ENCODE data around the gene GPX5.
"Not testable (repeated sequence)": the region's sequence is repeated elsewhere in the genome, so short reads cannot be mapped to it uniquely, and the experiment has no call there.

The GPX5 gene, protein sequence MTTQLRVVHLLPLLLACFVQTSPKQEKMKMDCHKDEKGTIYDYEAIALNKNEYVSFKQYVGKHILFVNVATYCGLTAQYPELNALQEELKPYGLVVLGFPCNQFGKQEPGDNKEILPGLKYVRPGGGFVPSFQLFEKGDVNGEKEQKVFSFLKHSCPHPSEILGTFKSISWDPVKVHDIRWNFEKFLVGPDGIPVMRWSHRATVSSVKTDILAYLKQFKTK

GRCh38 chr6:28525496-28526039 lies at the start of gene GPX5:
TSS of gene GPX5 (plus strand) at chr6:28525881. CDS start at chr6:28526014, 133 bp downstream.
- DNase-seq (ENCODE audit: low read depth): no peak

DNA sequence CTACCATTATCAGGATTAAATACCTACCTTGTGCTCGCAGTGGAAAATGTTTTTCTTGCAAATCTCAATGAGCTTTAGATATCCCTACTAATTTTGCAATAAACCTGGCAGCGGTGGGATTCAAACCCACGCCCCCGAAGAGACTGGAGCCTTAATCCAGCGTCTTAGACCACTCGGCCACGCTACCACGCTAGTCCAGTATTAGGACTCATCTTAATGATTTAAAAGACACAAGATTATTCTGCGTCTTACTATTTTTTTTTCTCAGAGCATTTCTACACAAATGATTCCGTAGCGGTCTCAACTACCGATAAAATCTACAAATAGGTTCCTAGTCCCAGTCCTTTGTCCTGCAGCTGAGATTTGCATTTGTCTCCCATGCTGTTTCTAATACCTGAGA lies 47.2 kb upstream of the GPX5 start:
- DNase-seq (ENCODE audit: low read depth): no peak

DNA sequence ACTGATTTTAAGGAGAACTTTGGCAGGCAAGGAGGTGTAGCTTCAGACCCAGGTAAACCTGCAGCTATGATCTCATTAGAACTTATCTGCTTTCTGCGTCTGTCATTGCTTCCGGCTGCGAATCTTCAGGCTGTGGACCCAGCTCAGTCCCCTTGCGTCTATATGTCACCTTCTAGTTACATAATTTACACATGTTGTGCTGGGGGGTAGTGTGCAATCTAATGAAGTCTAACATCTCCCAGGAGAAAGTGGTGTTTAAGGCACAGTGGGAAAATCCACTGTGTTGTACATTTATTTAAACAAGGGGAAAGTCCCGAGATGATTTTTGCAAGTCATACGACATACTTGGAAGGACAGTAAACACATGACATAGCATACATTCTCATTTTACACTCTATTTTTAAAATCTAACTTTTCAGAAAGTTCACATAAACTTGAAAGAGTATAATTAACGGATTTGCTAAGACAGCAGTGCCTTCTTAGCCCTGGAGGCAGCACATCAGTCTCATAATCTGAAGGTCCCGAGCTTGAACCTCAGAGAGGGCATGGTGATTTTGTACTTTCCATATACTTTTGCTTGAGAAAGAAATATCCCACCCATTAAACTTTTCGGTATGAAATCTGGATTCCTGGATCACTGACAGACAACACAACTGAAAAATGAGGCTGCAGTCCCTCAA lies 45.3 kb upstream of the GPX5 start:
- no peak for DNase-seq (ENCODE audit: low read depth)

GRCh38 chr6:28485482-28485881 lies 40.2 kb upstream of the GPX5 start:
- no peak for DNase-seq (ENCODE audit: low read depth)

GRCh38 chr6:28486533-28486932 lies 39.1 kb upstream of the GPX5 start:
- DNase-seq (ENCODE audit: low read depth): no peak

- DNase-seq (ENCODE audit: low read depth): no peak
Measured at GRCh38 chr6:28486988-28487742, 38.5 kb upstream of the GPX5 start.

DNA sequence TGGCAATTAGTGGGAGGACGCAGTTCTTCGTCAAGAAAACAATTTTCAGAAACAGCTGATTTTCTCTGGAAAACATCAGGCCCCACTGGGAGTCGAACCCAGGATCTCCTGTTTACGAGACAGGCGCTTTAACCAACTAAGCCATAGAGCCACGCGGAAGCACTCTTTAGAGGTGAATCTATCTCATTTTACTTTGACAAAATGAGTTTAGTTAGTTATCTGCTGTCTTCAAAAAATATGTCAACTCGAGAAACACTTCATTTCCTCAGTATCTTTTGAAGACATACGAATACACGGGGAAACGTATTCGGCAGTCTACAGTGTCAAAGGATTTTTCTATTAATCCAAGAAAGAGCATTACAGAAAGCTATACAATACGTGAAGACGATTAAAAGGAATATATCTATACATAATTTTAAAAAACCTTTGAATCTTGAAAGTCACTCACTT lies 36.7 kb upstream of the GPX5 start:
- no peak for DNase-seq (ENCODE audit: low read depth)

- DNase-seq (ENCODE audit: low read depth): no peak
Measured at GRCh38 chr6:28489366-28490204, 36.1 kb upstream of the GPX5 start.

- no peak for DNase-seq (ENCODE audit: low read depth)
Measured at GRCh38 chr6:28490205-28490890, 35.3 kb upstream of the GPX5 start.

- DNase-seq (ENCODE audit: low read depth): no peak
Measured at GRCh38 chr6:28491984-28492317, 33.7 kb upstream of the GPX5 start.

GRCh38 chr6:28496099-28496779 lies 29.4 kb upstream of the GPX5 start:
- no peak for DNase-seq (ENCODE audit: low read depth)

- DNase-seq (ENCODE audit: low read depth): no peak
Measured at GRCh38 chr6:28497306-28497705, 28.4 kb upstream of the GPX5 start.

- DNase-seq (ENCODE audit: low read depth): no peak
Measured at GRCh38 chr6:28497893-28498292, 27.8 kb upstream of the GPX5 start.

DNA sequence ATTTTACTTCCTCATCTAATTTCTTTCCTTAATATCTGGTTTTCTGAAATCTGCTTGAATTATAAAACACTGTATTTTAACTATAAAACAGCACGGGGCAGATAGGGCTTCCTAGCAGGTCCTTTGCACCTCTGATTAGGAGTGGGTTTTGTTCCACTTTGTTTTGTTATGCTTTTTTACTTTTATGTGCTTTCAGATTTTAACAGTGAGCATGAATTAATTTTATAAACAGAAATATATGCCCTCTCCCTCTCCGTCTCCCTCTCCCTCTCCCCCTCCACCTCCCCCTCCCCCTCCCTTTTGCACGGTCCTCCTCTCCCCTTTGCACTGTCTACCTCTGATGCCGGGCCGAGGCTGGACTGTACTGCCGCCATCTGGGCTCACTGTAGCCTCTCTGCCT lies 24.4 kb upstream of the GPX5 start:
- no peak for DNase-seq (ENCODE audit: low read depth)

GRCh38 chr6:28502136-28502535 lies 23.5 kb upstream of the GPX5 start:
- not testable (repeated sequence) for DNase-seq (ENCODE audit: low read depth)

DNA sequence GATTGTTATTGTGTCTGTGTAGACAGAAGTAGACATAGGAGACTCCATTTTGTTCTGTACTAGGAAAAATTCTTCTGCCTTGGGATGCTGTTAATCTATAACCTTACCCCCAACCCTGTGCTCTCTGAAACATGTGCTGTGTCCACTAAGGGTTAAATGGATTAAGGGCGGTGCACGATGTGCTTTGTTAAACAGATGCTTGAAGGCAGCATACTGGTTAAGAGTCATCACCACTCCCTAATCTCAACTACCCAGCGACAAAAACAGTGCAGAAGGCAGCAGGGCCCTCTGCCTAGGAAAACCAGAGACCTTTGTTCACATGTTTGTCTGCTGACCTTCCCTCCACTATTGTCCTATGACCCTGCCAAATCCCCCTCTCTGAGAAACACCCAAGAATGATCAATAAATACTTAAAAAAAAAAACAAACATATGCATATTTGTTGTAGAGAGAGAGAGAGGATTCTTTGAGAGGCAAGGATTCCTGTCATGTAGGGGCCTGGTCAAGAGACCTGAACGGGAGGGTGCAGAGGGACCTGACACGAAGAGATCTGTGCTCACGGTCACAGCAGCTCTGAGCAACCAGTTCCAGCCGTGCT lies 22.9 kb upstream of the GPX5 start:
- not testable (repeated sequence) for DNase-seq (ENCODE audit: low read depth)

DNA sequence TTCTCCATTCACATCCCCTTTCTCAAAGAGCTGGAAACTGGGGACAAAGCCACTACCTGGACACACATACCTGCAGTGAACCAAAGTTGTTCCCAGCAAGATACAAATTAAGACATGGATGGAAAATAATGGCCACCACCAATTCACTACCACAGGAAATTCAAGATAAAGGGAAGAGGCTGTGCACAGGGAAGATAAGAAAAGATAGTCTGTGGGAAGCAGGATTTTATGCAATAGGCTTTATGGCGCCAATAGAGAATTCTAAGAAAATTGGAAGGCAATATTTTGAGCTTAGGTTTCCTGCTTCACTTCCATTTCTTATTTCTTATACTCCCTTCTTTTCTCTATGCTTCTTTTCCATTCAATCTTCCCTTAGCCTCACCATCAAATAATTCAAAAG lies 19.9 kb upstream of the GPX5 start:
- no peak for DNase-seq (ENCODE audit: low read depth)

DNA sequence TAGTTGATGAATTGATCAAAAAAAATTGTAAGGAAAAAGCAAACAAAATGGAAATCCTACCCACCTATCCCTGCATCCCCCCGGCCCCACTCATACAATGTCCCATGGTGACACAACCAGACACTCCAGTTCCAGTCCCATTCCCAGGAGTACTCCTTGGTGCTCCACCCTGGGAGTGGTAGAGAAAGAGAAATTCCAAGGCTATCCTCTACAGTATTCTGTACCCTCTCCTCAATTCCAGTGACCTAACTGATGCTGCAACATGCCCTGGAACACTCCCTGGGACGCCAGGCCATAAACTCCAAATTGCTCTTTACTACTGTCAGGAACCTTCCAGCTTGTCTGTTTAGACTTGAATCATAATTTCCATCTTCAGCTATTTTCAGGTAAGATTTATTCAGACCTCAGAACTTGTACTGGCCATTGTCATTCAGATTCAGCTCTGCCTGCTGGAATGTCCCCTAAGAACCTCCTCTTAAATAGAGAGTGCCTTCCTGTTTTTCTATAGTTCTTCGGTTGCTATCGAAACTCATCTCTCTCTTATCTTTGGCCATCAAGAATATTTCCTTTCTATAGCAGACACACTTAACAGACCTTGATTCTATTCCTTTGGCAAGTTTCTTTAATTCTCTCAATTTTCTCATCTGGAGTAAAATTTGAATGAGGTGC lies 18.7 kb upstream of the GPX5 start:
- DNase-seq (ENCODE audit: low read depth): no peak

DNA sequence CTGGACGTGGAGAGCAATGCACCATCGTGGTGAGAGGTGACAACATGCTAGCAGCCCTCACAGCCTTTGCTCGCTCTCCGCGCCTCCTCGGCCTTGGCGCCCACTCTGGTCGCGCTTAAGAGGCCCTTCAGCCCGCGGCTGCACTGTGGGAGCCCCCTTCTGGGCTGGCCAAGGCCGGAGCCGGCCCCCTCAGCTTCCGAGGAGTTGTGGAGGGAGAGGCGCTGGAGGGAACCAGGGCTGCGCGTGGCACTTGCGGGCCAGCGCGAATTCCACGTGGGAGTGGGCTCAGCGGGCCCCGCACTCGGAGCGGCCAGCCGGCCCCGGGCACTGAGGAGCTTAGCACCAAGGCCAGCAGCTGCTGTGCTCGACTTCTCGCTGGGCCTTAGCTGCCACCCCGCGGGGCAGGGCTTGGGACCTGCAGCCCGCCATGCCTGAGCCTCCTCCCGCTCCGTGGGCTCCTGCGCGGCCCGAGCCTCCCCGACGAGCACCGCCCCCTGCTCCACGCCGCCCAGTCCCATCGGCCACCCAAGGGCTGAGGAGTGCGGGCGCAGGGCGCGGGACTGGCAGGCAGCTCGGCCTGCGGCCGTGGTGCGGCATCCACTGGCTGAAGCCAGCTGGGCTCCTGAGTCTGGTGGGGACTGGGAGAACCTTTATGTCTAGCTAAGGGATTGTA lies 13.9 kb upstream of the GPX5 start:
- DNase-seq (ENCODE audit: low read depth): no peak

Data from stimulated activated CD8-positive, alpha-beta memory T cell treated with anti-CD3 and anti-CD28 coated beads, Interleukin-12 subunit alpha, Interleukin-12 subunit beta, amount 100 ng/mL, for 4 hours (primary cell).